GM12878 (cell line): ENCODE data around the gene LTB. TPM values are rescaled to one million over a fixed set of nuclear protein-coding genes. Genes with fewer than 3 reads are reported as not detected.

Experiments used
- BACH1 ChIP-seq: fragments of 450-650 bp; IDR thresholded peaks from 2 replicates; pipeline ENCODE4 v1.6.1; 2017; ENCODE audit warnings: mild to moderate bottlenecking, borderline replicate concordance
- BMI1 ChIP-seq: fragments of 450-650 bp; IDR thresholded peaks from 2 replicates; pipeline ENCODE4 v1.6.1; 2016; ENCODE audit warnings: mild to moderate bottlenecking, moderate library complexity, borderline replicate concordance
- EP300 ChIP-seq, 2 experiments: fragments of 150-350 bp in 1 of 2; IDR thresholded peaks; 2 replicates each; pipeline ENCODE4 v1.6.1; 2011 to 2012; ENCODE audit warnings: low read depth in 2 of 2, low read length in 2 of 2, borderline replicate concordance in 1 of 2, improper control_type of control experiment in 1 of 2, inconsistent platforms in 1 of 2; ENCODE audit not compliant: control insufficient read depth in 1 of 2
- PML ChIP-seq: IDR thresholded peaks from 2 replicates; pipeline ENCODE4 v1.6.1; 2012; ENCODE audit warnings: low read length, inconsistent platforms
- RAD51 ChIP-seq: fragments of 450-650 bp; IDR thresholded peaks from 2 replicates; pipeline ENCODE4 v1.6.1; 2016; ENCODE audit warnings: moderate library complexity, mild to moderate bottlenecking, inconsistent platforms
- SMARCA5 ChIP-seq: fragments of 450-650 bp; IDR thresholded peaks from 2 replicates; pipeline ENCODE4 v1.6.1; 2017; ENCODE audit warnings: mild to moderate bottlenecking
- STAT3 ChIP-seq: IDR thresholded peaks from 2 replicates; pipeline ENCODE4 v1.6.1; 2011; ENCODE audit warnings: low read depth, low read length, improper control_type of control experiment
- TCF12 ChIP-seq: IDR thresholded peaks from 2 replicates; pipeline ENCODE4 v1.6.1; 2011; ENCODE audit warnings: low read depth, mild to moderate bottlenecking, low read length
- ZSCAN29 ChIP-seq: fragments of 450-650 bp; IDR thresholded peaks from 2 replicates; pipeline ENCODE4 v1.6.1; 2017; ENCODE audit warnings: mild to moderate bottlenecking, moderate library complexity
- polyA plus RNA-seq, 11 experiments: library from polyadenylated mRNA; depleted of rRNA in 4 of 11; unstranded in 6 of 11; stranded (reverse) in 5 of 11; fragments of >200 nt; fragmentation: Nextera tagmentation in 4 of 11; fragmentation: Illumina TruSeq in 1 of 11; extraction: Ambion mirVana in 4 of 11; extraction: Trizol in 1 of 11; gene quantifications; 1 replicate in 1 of 11; 2 replicates in 10 of 11; pipeline versions ENCODE4 v1.2.1 to v1.2.3, GENCODE V29; 2011 to 2016; ENCODE audit warnings: inconsistent platforms in 2 of 11, missing spikeins in 2 of 11, low read depth in 1 of 11
- total RNA-seq, 4 experiments: library from RNA; depleted of rRNA in 3 of 4; stranded (reverse); fragments of >200 nt in 3 of 4; fragmentation: Illumina TruSeq in 1 of 4; extraction: Trizol in 1 of 4; gene quantifications; 2 replicates each; pipeline versions ENCODE4 v1.2.1 to v1.2.3, GENCODE V29; 2013 to 2021
- TF ChIP-seq, protein P1 (sequence below): fragments of 450-650 bp; conservative IDR thresholded peaks from 2 replicates; pipeline ENCODE4 v1.6.1; 2017; ENCODE audit warnings: mild to moderate bottlenecking, moderate library complexity
- TF ChIP-seq, protein P2 (sequence below): IDR thresholded peaks from 2 replicates; pipeline ENCODE4 v1.6.1; 2012; ENCODE audit warnings: improper control_type of control experiment, low read depth, low read length; ENCODE audit not compliant: insufficient replicate concordance
- TF ChIP-seq, protein P3 (sequence below): fragments of 450-650 bp; IDR thresholded peaks from 2 replicates; pipeline ENCODE4 v1.6.1; 2017; ENCODE audit warnings: low read depth, mild to moderate bottlenecking, moderate library complexity
- TF ChIP-seq, protein P4 (sequence below): IDR thresholded peaks from 2 replicates; pipeline ENCODE4 v1.6.1; 2011; ENCODE audit warnings: borderline replicate concordance, low read depth, mild to moderate bottlenecking, moderate library complexity, mixed read lengths, low read length; ENCODE audit not compliant: insufficient read depth; ENCODE audit errors: extremely low read length
- TF ChIP-seq, protein P5 (sequence below): IDR thresholded peaks from 2 replicates; pipeline ENCODE4 v1.6.1; 2011; ENCODE audit warnings: low read depth, mild to moderate bottlenecking, low read length, moderate library complexity, borderline replicate concordance; ENCODE audit errors: extremely low read depth
- TF ChIP-seq, protein P6 (sequence below): fragments of 450-650 bp; IDR thresholded peaks from 2 replicates; pipeline ENCODE4 v1.6.1; 2014; ENCODE audit warnings: mild to moderate bottlenecking
- TF ChIP-seq, protein P7 (sequence below): IDR thresholded peaks from 2 replicates; pipeline ENCODE4 v1.6.1; 2012; ENCODE audit warnings: low read depth, low read length, improper control_type of control experiment

LTB gene
- total and polyA plus RNA-seq, 10 of the 15 experiments (the other 5 are each of a cell fraction or from before 2014, with no cell fraction given), result 0.71 to 74.3 (median 20.0) TPM

DNA sequence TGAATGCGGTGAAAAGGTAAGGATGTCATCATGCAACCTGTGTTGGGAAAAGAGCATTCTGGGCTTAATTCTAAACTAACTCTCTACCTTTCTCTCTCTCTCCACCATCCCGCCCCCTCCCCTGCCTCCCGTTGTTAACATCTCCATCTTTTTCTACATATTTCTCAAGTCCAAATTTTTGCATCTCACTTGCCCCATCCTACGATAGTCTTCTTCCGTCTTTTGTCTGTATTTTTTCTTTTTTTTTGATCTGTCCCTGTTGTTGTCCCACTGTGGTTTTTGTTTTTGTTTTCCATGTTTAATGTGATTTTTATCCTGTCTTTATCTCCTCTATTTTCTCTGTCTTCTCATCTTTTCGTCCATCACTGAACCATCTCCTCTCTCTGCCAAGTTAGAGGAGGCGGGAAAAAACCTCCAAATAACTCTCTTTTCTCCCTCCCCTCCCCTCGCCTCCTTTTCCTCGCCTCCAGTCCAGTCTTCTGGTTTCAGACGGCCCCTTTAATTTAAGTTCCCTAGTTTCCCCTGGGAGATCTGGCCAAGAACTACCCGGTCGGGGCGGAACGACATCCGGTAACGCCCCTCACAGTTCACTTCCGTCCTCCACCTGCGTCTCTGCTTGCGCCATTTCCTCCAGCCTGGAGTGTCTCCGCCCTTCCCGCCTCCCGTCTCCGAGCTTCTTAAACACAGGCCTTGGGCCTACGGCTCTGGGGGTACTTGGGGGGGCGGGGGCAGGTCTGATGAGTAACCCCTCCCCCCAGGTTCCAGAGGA is 35.1 kb downstream of the LTB start, which contains the start of gene NFKBIL1 (continued):
- TF ChIP-seq, protein P1, sequence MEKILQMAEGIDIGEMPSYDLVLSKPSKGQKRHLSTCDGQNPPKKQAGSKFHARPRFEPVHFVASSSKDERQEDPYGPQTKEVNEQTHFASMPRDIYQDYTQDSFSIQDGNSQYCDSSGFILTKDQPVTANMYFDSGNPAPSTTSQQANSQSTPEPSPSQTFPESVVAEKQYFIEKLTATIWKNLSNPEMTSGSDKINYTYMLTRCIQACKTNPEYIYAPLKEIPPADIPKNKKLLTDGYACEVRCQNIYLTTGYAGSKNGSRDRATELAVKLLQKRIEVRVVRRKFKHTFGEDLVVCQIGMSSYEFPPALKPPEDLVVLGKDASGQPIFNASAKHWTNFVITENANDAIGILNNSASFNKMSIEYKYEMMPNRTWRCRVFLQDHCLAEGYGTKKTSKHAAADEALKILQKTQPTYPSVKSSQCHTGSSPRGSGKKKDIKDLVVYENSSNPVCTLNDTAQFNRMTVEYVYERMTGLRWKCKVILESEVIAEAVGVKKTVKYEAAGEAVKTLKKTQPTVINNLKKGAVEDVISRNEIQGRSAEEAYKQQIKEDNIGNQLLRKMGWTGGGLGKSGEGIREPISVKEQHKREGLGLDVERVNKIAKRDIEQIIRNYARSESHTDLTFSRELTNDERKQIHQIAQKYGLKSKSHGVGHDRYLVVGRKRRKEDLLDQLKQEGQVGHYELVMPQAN, result peak; percentile 49; the same call in 1 of the 2 replicates
- TF ChIP-seq, protein P2, sequence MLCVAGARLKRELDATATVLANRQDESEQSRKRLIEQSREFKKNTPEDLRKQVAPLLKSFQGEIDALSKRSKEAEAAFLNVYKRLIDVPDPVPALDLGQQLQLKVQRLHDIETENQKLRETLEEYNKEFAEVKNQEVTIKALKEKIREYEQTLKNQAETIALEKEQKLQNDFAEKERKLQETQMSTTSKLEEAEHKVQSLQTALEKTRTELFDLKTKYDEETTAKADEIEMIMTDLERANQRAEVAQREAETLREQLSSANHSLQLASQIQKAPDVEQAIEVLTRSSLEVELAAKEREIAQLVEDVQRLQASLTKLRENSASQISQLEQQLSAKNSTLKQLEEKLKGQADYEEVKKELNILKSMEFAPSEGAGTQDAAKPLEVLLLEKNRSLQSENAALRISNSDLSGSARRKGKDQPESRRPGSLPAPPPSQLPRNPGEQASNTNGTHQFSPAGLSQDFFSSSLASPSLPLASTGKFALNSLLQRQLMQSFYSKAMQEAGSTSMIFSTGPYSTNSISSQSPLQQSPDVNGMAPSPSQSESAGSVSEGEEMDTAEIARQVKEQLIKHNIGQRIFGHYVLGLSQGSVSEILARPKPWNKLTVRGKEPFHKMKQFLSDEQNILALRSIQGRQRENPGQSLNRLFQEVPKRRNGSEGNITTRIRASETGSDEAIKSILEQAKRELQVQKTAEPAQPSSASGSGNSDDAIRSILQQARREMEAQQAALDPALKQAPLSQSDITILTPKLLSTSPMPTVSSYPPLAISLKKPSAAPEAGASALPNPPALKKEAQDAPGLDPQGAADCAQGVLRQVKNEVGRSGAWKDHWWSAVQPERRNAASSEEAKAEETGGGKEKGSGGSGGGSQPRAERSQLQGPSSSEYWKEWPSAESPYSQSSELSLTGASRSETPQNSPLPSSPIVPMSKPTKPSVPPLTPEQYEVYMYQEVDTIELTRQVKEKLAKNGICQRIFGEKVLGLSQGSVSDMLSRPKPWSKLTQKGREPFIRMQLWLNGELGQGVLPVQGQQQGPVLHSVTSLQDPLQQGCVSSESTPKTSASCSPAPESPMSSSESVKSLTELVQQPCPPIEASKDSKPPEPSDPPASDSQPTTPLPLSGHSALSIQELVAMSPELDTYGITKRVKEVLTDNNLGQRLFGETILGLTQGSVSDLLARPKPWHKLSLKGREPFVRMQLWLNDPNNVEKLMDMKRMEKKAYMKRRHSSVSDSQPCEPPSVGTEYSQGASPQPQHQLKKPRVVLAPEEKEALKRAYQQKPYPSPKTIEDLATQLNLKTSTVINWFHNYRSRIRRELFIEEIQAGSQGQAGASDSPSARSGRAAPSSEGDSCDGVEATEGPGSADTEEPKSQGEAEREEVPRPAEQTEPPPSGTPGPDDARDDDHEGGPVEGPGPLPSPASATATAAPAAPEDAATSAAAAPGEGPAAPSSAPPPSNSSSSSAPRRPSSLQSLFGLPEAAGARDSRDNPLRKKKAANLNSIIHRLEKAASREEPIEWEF, result no peak
- TF ChIP-seq EP300 (IDR thresholded peaks at IDR 0.05; ENCODE audit: borderline replicate concordance in 1 of 2, control insufficient read depth in 1 of 2, low read depth in 2 of 2, low read length in 2 of 2) (0 out of 4 replicates have a peak, but pooled peaks of 1 of the 2 experiments have one; percentile 20), STAT3 (no peak), BMI1 (no peak), ZSCAN29 (no peak), RAD51 (no peak), BACH1 (no peak), PML (no peak; the same call in 1 of the 2 replicates), TCF12 (no peak), SMARCA5 (no peak)
- TF ChIP-seq, protein P3, sequence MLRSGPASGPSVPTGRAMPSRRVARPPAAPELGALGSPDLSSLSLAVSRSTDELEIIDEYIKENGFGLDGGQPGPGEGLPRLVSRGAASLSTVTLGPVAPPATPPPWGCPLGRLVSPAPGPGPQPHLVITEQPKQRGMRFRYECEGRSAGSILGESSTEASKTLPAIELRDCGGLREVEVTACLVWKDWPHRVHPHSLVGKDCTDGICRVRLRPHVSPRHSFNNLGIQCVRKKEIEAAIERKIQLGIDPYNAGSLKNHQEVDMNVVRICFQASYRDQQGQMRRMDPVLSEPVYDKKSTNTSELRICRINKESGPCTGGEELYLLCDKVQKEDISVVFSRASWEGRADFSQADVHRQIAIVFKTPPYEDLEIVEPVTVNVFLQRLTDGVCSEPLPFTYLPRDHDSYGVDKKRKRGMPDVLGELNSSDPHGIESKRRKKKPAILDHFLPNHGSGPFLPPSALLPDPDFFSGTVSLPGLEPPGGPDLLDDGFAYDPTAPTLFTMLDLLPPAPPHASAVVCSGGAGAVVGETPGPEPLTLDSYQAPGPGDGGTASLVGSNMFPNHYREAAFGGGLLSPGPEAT, result peak; percentile 82
- TF ChIP-seq, protein P4, sequence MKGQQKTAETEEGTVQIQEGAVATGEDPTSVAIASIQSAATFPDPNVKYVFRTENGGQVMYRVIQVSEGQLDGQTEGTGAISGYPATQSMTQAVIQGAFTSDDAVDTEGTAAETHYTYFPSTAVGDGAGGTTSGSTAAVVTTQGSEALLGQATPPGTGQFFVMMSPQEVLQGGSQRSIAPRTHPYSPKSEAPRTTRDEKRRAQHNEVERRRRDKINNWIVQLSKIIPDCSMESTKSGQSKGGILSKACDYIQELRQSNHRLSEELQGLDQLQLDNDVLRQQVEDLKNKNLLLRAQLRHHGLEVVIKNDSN, result no peak
- TF ChIP-seq, protein P5, sequence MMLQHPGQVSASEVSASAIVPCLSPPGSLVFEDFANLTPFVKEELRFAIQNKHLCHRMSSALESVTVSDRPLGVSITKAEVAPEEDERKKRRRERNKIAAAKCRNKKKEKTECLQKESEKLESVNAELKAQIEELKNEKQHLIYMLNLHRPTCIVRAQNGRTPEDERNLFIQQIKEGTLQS, result no peak
- TF ChIP-seq, protein P6, sequence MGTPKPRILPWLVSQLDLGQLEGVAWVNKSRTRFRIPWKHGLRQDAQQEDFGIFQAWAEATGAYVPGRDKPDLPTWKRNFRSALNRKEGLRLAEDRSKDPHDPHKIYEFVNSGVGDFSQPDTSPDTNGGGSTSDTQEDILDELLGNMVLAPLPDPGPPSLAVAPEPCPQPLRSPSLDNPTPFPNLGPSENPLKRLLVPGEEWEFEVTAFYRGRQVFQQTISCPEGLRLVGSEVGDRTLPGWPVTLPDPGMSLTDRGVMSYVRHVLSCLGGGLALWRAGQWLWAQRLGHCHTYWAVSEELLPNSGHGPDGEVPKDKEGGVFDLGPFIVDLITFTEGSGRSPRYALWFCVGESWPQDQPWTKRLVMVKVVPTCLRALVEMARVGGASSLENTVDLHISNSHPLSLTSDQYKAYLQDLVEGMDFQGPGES, result no peak
- TF ChIP-seq, protein P7, sequence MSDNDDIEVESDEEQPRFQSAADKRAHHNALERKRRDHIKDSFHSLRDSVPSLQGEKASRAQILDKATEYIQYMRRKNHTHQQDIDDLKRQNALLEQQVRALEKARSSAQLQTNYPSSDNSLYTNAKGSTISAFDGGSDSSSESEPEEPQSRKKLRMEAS, result 0 out of 2 replicates have a peak, but pooled peaks have one; percentile 33
